Psoas muscle (tissue), 8 donors: Measurements from ENCODE around the gene HES5. TPM values are rescaled to one million over a fixed set of nuclear protein-coding genes. Genes with fewer than 3 reads are reported as not detected.

ENCODE experiments used
- ATAC-seq, 4 donors: fragments of 200-7000 bp; cut with Tn5 transposase; one replicate each; pipeline ENCODE4 v1.9.1; 2020; ENCODE audit warnings: moderate library complexity in 3 of 4, mild to moderate bottlenecking in 2 of 4
- DNase-seq, 2 donors: peaks; one replicate each; pipeline ENCODE4 v3.0.0-alpha.2; 2020
- H3K27ac ChIP-seq: fragments of 200-600 bp; one replicate; pipeline ENCODE4 v1.8.0; 2022
- H3K27me3 ChIP-seq, 3 donors: fragments of 200-600 bp in 1 of 3; one replicate each; pipeline versions ENCODE4 v1.6.1 to v1.8.0; 2013 to 2022; ENCODE audit warnings: low read length in 2 of 3, mild to moderate bottlenecking in 2 of 3, moderate library complexity in 1 of 3; ENCODE audit not compliant: insufficient read depth in 3 of 3
- H3K36me3 ChIP-seq, 2 donors: fragments of 200-600 bp in 1 of 2; one replicate each; pipeline versions ENCODE4 v1.6.1 to v1.8.0; 2013 to 2022; ENCODE audit warnings: low read depth in 1 of 2, mild to moderate bottlenecking in 1 of 2, moderate library complexity in 1 of 2; ENCODE audit not compliant: insufficient read depth in 1 of 2
- H3K4me1 ChIP-seq: fragments of 200-600 bp; one replicate; pipeline ENCODE4 v1.8.0; 2022
- H3K4me3 ChIP-seq: fragments of 200-600 bp; one replicate; pipeline ENCODE4 v1.8.0; 2022; ENCODE audit warnings: mild to moderate bottlenecking
- H3K9me3 ChIP-seq: fragments of 200-600 bp; one replicate; pipeline ENCODE4 v1.8.0; 2022
- WGBS, 3 donors: extraction: QIAGEN DNeasy Blood & Tissue Kit; methylation state at CpG; one replicate each; pipeline versions ENCODE4 v1.1.6 to v1.1.7; 2013; 5-methylcytosine and 5-hydroxymethylcytosine counted together
- intact Hi-C, 2 donors: fragments of 100-400 bp; cut with DNase I; formaldehyde crosslinking; loops; one replicate each; pipeline versions ENCODE4 v1.11.0 to v1.14.2; 2022
- polyA plus RNA-seq, 3 donors: library from polyadenylated mRNA; stranded (reverse); fragments of 200-250 nt; gene quantifications; one replicate each; pipeline ENCODE4 v1.2.3, GENCODE V29; 2013
- total RNA-seq, 4 donors: library from RNA; stranded (reverse); fragmentation: NEBNext Ultra II Directional in 2 of 4; extraction: Animal tissue kit (Norgen Biotek cat#: 25700) in 2 of 4; gene quantifications; one replicate each; pipeline versions ENCODE4 v1.2.1 to v1.2.4, GENCODE V29; 2021 to 2023
- TF ChIP-seq, protein P1 (sequence below): fragments of 200-600 bp; IDR thresholded peaks from one replicate; pipeline ENCODE4 v1.8.0; 2022; ENCODE audit warnings: antibody characterized with exemption
- donor health status: healthy with polysubstance abuse.
- donor health status: DM: no; HTN: no; CAD: no; lungs with moderate emphysema.
- donor health status: Bipolar disorder and iron deficiency.
- donor health status: healthy.
- donor health status: DM: yes; HTN: yes; CAD: no.
- donor health status: DM: no; HTN: no; CAD: no.
- donor health status: DM: no; HTN: no; CAD: no.
- donor health status: DM: yes; HTN: yes; CAD: no.

HES5 gene
- total and polyA plus RNA-seq, 7 donors, result 0.13 to 0.77 (median 0.28) TPM; not detected in 1

DNA sequence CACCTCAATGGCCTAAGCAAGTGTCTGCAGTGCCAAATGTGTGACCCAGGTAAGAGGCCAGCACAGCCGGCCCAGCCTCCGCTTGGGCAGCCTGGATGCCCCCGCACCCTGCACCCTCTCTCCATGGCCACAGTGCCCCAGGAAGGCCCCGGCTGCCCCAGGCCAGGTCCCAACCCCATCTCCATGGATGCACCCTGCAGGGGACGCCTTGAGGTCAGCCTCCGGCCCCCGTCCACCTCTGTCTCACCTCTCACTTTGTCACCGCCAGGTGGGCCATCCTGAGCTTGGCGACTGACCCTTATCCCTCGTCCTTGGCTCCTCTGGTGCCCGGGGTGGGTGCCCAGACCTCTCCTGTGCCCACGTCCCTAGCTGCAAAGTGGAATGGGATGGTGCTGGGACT, 28.4 kb upstream of the HES5 start:
- TF ChIP-seq, protein P1, sequence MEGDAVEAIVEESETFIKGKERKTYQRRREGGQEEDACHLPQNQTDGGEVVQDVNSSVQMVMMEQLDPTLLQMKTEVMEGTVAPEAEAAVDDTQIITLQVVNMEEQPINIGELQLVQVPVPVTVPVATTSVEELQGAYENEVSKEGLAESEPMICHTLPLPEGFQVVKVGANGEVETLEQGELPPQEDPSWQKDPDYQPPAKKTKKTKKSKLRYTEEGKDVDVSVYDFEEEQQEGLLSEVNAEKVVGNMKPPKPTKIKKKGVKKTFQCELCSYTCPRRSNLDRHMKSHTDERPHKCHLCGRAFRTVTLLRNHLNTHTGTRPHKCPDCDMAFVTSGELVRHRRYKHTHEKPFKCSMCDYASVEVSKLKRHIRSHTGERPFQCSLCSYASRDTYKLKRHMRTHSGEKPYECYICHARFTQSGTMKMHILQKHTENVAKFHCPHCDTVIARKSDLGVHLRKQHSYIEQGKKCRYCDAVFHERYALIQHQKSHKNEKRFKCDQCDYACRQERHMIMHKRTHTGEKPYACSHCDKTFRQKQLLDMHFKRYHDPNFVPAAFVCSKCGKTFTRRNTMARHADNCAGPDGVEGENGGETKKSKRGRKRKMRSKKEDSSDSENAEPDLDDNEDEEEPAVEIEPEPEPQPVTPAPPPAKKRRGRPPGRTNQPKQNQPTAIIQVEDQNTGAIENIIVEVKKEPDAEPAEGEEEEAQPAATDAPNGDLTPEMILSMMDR, result no peak
- H3K4me1 ChIP-seq, result no peaks in the 10 kb centered on the region
- intact Hi-C loops, result no loop called here
- H3K9me3 ChIP-seq, result no peaks in the 10 kb centered on the region
- peaks cover 0 to 7% (median 3%) of the 10 kb centered on the region in 3 donors for H3K27me3 ChIP-seq
- H3K27ac ChIP-seq, result no peak overlapping the region
- H3K36me3 ChIP-seq, result no peaks in the 10 kb centered on the region
- WGBS, 3 donors, result 93 to 97% (median 95%) methylated on average over 12 of the region's 12 CpGs
- no peak overlapping the region for H3K4me3 ChIP-seq
- DNase-seq, result no peak
- no peak for ATAC-seq

DNA sequence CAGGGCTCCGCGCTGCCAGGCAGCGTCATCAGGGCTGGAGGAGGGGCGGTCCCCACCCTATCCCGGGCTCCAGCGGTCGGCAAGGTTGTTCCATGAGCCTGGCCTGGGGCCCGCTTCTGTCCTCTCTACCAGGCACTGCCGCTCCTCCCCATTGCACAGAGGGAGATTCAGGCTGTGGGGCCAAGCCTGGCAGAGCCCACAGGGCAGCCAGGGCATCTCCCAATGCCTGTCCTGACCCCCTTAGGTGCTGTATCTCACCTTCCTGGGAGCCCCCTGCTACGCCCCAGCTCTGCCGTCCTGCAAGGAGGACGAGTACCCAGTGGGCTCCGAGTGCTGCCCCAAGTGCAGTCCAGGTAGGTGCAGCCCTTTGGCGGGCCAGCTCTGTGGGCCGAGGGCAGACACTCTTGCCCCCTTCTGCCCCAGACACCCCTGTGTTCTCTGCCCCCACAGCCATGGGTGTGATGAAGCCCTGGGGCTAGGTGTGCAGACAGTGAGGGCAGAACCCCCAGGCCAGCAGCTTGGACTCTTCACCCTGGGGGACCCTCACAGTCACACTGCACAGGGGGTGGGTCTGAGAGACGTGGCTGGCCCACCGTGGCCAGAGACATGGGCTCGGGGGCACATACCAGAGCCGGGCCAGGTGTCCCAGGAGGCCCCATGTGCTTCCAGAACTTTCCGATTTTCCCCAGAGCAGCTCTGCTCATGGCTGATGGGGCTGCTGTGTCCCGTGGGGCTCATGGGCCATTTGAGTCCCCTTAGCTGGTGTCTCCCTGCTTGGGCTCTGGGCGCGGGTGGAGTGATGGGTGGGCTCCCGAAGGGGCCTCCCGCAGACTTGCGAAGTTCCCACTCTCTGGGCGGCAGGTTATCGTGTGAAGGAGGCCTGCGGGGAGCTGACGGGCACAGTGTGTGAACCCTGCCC, 27.7 kb upstream of the HES5 start:
- TF ChIP-seq, protein P1, result no peak
- WGBS, 3 donors, result 81 to 89% (median 83%) methylated on average over 29 to 30 of the region's 30 CpGs
- no peaks in the 10 kb centered on the region for H3K4me1 ChIP-seq

DNA sequence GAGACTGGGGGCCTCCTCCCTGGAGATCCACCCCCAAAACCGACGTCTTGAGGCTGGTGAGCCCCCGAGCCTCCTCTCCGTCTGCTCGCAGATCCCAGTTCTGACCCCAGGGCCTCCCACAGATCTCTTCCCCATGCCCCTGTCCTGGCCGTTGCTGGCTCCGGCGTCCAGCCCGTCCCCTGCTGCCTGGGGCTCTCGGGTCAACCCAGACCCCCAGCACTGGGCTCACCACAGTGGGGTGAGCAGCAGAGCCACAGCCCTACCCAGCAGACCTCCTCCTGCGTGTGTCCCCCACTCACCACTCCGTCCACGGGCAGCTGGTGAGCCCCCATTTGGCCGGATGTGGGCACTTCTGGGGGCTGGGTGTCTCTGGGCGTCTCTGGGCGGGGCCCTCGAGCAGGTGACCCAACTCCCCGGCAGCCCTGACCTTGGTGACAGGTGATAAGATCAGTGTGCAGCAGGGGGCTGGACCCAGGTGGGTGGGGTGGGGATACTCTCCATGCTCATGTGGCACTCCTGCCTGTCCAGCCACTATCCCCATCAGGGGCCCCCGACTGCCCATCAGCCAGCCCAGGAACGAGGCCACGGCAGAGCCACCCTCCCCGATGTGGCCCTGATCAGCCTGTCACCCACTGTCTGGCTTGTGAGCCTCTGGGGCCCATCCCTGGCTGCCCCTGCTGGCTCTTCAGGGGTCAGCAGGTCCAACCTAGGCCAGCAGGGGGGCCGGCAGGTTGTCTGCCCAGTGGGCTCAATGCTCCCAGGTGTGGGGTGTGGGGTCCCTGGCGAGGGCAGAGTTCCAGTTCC, 26.8 kb upstream of the HES5 start:
- WGBS, 3 donors, result 15 to 20% (median 17%) methylated on average over 22 to 24 of the region's 24 CpGs
- TF ChIP-seq, protein P1, result no peak
- DNase-seq (no peak), ATAC-seq (peak; percentile 4 to 30 (median 16))
- Histone ChIP-seq H3K4me3 (peak overlapping the region; percentile 76), H3K27ac (peak overlapping the region; percentile 74), H3K27me3 (peaks cover 0 to 7% (median 3%) of the 10 kb centered on the region in 3 donors), H3K4me1 (no peaks in the 10 kb centered on the region), H3K9me3 (no peaks in the 10 kb centered on the region), H3K36me3 (no peaks in the 10 kb centered on the region)
- intact Hi-C loops, result no loop called here

More for the DNA sequence above, 27.7 kb upstream of the HES5 start:
- no peak for ATAC-seq
- intact Hi-C loops, result no loop called here
- H3K27ac ChIP-seq, result no peak overlapping the region
- H3K9me3 ChIP-seq, result no peaks in the 10 kb centered on the region
- DNase-seq, result no peak
- H3K4me3 ChIP-seq, result peak overlapping the region; percentile 76
- no peaks in the 10 kb centered on the region for H3K36me3 ChIP-seq
- H3K27me3 ChIP-seq, result peaks cover 0 to 7% (median 3%) of the 10 kb centered on the region in 3 donors

DNA sequence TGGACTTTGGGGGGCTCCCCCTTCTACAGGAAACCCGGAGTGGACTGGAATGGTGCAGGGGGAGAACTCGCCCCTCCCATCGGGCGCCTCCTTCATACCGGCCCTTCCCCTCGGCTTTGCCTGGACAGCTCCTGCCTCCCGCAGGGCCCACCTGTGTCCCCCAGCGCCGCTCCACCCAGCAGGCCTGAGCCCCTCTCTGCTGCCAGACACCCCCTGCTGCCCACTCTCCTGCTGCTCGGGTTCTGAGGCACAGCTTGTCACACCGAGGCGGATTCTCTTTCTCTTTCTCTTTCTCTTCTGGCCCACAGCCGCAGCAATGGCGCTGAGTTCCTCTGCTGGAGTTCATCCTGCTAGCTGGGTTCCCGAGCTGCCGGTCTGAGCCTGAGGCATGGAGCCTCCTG, 26.2 kb upstream of the HES5 start, which contains the start of gene TNFRSF14:
Gene TNFRSF14, plus strand, starts transcription at position 95 of the 401 bp plus-strand sequence. Its CDS starts 294 bp downstream, at position 389.
- H3K36me3 ChIP-seq, result no peaks in the 10 kb centered on the region
- ATAC-seq, result peak; percentile 25 to 65 (median 44)
- intact Hi-C loops, result no loop called here
- peaks cover 0 to 7% (median 3%) of the 10 kb centered on the region in 3 donors for H3K27me3 ChIP-seq
- WGBS, 3 donors, result 0 to 1% (median 1%) methylated on average over 11 to 16 of the region's 16 CpGs
- TF ChIP-seq, protein P1, result no peak
- DNase-seq, result peak; percentile 46 to 67
- H3K4me1 ChIP-seq, result no peaks in the 10 kb centered on the region
- H3K27ac ChIP-seq, result peak within 1 kb of the TSS; percentile 74
- H3K9me3 ChIP-seq, result no peaks in the 10 kb centered on the region
- peak within 1 kb of the TSS; percentile 76 for H3K4me3 ChIP-seq
